Measurements from ENCODE around the gene FGA. TPM values are rescaled to one million over a fixed set of nuclear protein-coding genes. Genes with fewer than 3 reads are reported as not detected.
"Not testable (repeated sequence)": the region's sequence is repeated elsewhere in the genome, so short reads cannot be mapped to it uniquely, and the experiment has no call there.

Gene FGA
- total and polyA plus RNA-seq, 2 donors, result 9.4 TPM; not detected in 1

- DNase-seq (ENCODE audit: extremely low spot score), result no peak
- Histone ChIP-seq H3K4me1 (ENCODE audit: insufficient read depth) (no peaks in the 10 kb centered on the region), H3K4me3 (ENCODE audit: low read depth, low read length) (no peak overlapping the region), H3K36me3 (ENCODE audit: insufficient read depth) (no peaks in the 10 kb centered on the region), H3K27ac (ENCODE audit: low read depth) (no peak overlapping the region)
- WGBS, result 79% methylated on average over 7 of the region's 7 CpGs
These were observed 7.5 kb upstream of the FGA start for GRCh38 chr4:154597798-154598774.

- not testable (repeated sequence) for H3K4me1 ChIP-seq (ENCODE audit: insufficient read depth); DNase-seq (ENCODE audit: extremely low spot score); H3K4me3 ChIP-seq (ENCODE audit: low read depth, low read length); H3K27ac ChIP-seq (ENCODE audit: low read depth); H3K36me3 ChIP-seq (ENCODE audit: insufficient read depth)
- WGBS, result 94% methylated on average over 11 of the region's 11 CpGs
These were observed 6.7 kb upstream of the FGA start for GRCh38 chr4:154597281-154597680.

GRCh38 chr4:154595807-154596206 is 5.3 kb upstream of the FGA start:
- Histone ChIP-seq H3K36me3 (ENCODE audit: insufficient read depth) (no peaks in the 10 kb centered on the region), H3K27ac (ENCODE audit: low read depth) (no peak overlapping the region), H3K4me1 (ENCODE audit: insufficient read depth) (no peaks in the 10 kb centered on the region), H3K4me3 (ENCODE audit: low read depth, low read length) (no peak overlapping the region)
- DNase-seq (ENCODE audit: extremely low spot score), result no peak

GRCh38 chr4:154594343-154594742 is 3.8 kb upstream of the FGA start:
- not testable (repeated sequence) for H3K36me3 ChIP-seq (ENCODE audit: insufficient read depth); H3K27ac ChIP-seq (ENCODE audit: low read depth); H3K4me3 ChIP-seq (ENCODE audit: low read depth, low read length); DNase-seq (ENCODE audit: extremely low spot score); H3K4me1 ChIP-seq (ENCODE audit: insufficient read depth)
- WGBS, result 88% methylated on average over 3 of the region's 3 CpGs

- no peaks in the 10 kb centered on the region for H3K36me3 ChIP-seq (ENCODE audit: insufficient read depth)
- no peak overlapping the region for H3K27ac ChIP-seq (ENCODE audit: low read depth)
- no peak overlapping the region for H3K4me3 ChIP-seq (ENCODE audit: low read depth, low read length)
- 86% methylated on average over 2 of the region's 2 CpGs for WGBS
- DNase-seq (ENCODE audit: extremely low spot score), result no peak
- H3K4me1 ChIP-seq (ENCODE audit: insufficient read depth), result no peaks in the 10 kb centered on the region
These were observed 3.3 kb upstream of the FGA start for GRCh38 chr4:154593868-154594267.

- WGBS, result 84% methylated on average over 3 of the region's 3 CpGs
- Histone ChIP-seq H3K4me3 (ENCODE audit: low read depth, low read length) (no peak overlapping the region), H3K36me3 (ENCODE audit: insufficient read depth) (no peaks in the 10 kb centered on the region), H3K27ac (ENCODE audit: low read depth) (no peak overlapping the region), H3K4me1 (ENCODE audit: insufficient read depth) (no peaks in the 10 kb centered on the region)
- DNase-seq (ENCODE audit: extremely low spot score), result no peak
These were observed 1.3 kb upstream of the FGA start for GRCh38 chr4:154591890-154592289.

- DNase-seq (ENCODE audit: extremely low spot score), result no peak
- Histone ChIP-seq H3K36me3 (ENCODE audit: insufficient read depth) (no peaks in the 10 kb centered on the region), H3K27ac (ENCODE audit: low read depth) (no peak overlapping the region), H3K4me3 (ENCODE audit: low read depth, low read length) (no peak overlapping the region), H3K4me1 (ENCODE audit: insufficient read depth) (no peaks in the 10 kb centered on the region)
- WGBS, result 55% methylated on average over 7 of the region's 7 CpGs
These were observed 995 bp downstream of the FGA start for GRCh38 chr4:154589296-154590197.

- DNase-seq (ENCODE audit: extremely low spot score), result no peak
- Histone ChIP-seq H3K27ac (ENCODE audit: low read depth) (no peak overlapping the region), H3K4me1 (ENCODE audit: insufficient read depth) (no peaks in the 10 kb centered on the region), H3K4me3 (ENCODE audit: low read depth, low read length) (no peak overlapping the region), H3K36me3 (ENCODE audit: insufficient read depth) (no peaks in the 10 kb centered on the region)
- WGBS, result 83% methylated on average over 2 of the region's 2 CpGs
These were observed 2.3 kb downstream of the FGA start for GRCh38 chr4:154588198-154588597.

GRCh38 chr4:154586296-154587033 is 4.1 kb downstream of the FGA start:
- Histone ChIP-seq H3K27ac (ENCODE audit: low read depth) (no peak overlapping the region), H3K4me1 (ENCODE audit: insufficient read depth) (no peaks in the 10 kb centered on the region), H3K36me3 (ENCODE audit: insufficient read depth) (no peaks in the 10 kb centered on the region), H3K4me3 (ENCODE audit: low read depth, low read length) (no peak overlapping the region)
- 89% methylated on average over 13 of the region's 13 CpGs for WGBS
- DNase-seq (ENCODE audit: extremely low spot score), result no peak

GRCh38 chr4:154585369-154586018 is 5.0 kb downstream of the FGA start:
- no peaks in the 10 kb centered on the region for H3K36me3 ChIP-seq (ENCODE audit: insufficient read depth)

GRCh38 chr4:154584259-154584658 is 6.3 kb downstream of the FGA start:
- Histone ChIP-seq H3K4me3 (ENCODE audit: low read depth, low read length) (no peak overlapping the region), H3K27ac (ENCODE audit: low read depth) (no peak overlapping the region), H3K36me3 (ENCODE audit: insufficient read depth) (no peaks in the 10 kb centered on the region), H3K4me1 (ENCODE audit: insufficient read depth) (no peaks in the 10 kb centered on the region)
- no peak for DNase-seq (ENCODE audit: extremely low spot score)
- 91% methylated on average over 5 of the region's 5 CpGs for WGBS

More at GRCh38 chr4:154585369-154586018, 5.0 kb downstream of the FGA start:
- H3K27ac ChIP-seq (ENCODE audit: low read depth), result no peak overlapping the region
- no peak overlapping the region for H3K4me3 ChIP-seq (ENCODE audit: low read depth, low read length)
- no peaks in the 10 kb centered on the region for H3K4me1 ChIP-seq (ENCODE audit: insufficient read depth)
- DNase-seq (ENCODE audit: extremely low spot score), result no peak
- WGBS, result 87% methylated on average over 10 of the region's 10 CpGs

- no peak overlapping the region for H3K4me3 ChIP-seq (ENCODE audit: low read depth, low read length)
- no peaks in the 10 kb centered on the region for H3K36me3 ChIP-seq (ENCODE audit: insufficient read depth)
- no peak for DNase-seq (ENCODE audit: extremely low spot score)
- H3K4me1 ChIP-seq (ENCODE audit: insufficient read depth), result no peaks in the 10 kb centered on the region
- no peak overlapping the region for H3K27ac ChIP-seq (ENCODE audit: low read depth)
These were observed 6.9 kb downstream of the FGA start for GRCh38 chr4:154583677-154584076.

- Histone ChIP-seq H3K36me3 (ENCODE audit: insufficient read depth) (no peaks in the 10 kb centered on the region), H3K4me1 (ENCODE audit: insufficient read depth) (no peaks in the 10 kb centered on the region), H3K27ac (ENCODE audit: low read depth) (no peak overlapping the region), H3K4me3 (ENCODE audit: low read depth, low read length) (no peak overlapping the region)
- no peak for DNase-seq (ENCODE audit: extremely low spot score)
- 85% methylated on average over 3 of the region's 3 CpGs for WGBS
These were observed 7.3 kb downstream of the FGA start for GRCh38 chr4:154583230-154583629.
